Measurements from ENCODE around the gene RAB40C. TPM values are rescaled to one million over a fixed set of nuclear protein-coding genes. Genes with fewer than 3 reads are reported as not detected.
A peak's percentile ranks its signal among the peaks of the same experiment; 100 is the strongest.

Gene RAB40C
- total and polyA plus RNA-seq, 12 donors, result 9.1 to 32.0 (median 12.3) TPM

DNA sequence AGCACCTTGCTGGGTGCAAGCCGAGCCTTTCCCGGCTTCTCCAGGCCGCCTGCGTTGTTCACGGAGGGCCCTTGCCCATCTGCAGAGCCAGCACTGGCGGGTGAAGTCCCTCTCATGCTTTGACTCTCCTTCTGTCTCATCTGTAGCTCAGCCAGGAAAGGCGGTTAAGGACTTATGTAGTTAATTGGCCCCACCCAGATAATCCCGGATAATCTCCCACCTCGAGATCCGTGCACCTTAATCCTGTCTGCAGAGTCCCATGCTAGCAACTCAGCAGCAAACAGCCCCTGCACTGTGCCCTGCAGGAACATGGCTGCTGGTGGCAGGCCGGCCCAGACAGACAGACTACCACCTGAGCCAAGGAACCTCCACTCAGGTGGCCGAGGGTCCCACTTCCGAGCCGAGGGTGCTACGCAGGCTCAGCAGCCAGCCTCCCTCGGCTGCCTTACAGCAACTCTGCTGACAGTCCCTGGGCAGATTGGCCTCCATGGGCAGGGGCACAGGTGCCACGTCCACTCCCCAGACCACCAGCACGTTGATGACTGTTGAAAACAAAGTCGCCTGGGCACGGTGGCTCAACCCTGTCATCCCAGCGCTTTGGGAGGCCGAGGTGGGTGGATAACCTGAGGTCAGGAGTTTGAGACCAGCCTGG is 16.9 kb downstream of the RAB40C start:
- intact Hi-C loops (cut with DNase I), result no loop called here
- TF ChIP-seq, protein P1, sequence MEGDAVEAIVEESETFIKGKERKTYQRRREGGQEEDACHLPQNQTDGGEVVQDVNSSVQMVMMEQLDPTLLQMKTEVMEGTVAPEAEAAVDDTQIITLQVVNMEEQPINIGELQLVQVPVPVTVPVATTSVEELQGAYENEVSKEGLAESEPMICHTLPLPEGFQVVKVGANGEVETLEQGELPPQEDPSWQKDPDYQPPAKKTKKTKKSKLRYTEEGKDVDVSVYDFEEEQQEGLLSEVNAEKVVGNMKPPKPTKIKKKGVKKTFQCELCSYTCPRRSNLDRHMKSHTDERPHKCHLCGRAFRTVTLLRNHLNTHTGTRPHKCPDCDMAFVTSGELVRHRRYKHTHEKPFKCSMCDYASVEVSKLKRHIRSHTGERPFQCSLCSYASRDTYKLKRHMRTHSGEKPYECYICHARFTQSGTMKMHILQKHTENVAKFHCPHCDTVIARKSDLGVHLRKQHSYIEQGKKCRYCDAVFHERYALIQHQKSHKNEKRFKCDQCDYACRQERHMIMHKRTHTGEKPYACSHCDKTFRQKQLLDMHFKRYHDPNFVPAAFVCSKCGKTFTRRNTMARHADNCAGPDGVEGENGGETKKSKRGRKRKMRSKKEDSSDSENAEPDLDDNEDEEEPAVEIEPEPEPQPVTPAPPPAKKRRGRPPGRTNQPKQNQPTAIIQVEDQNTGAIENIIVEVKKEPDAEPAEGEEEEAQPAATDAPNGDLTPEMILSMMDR (IDR thresholded peaks at IDR 0.05), result no peak
- Histone ChIP-seq H3K4me3 (no peak overlapping the region), H3K9me3 (peaks cover 0 to 6% (median 0%) of the 10 kb centered on the region in 11 donors), H3K4me1 (peaks cover 0 to 6% (median 0%) of the 10 kb centered on the region in 9 donors), H3K36me3 (no peaks in the 10 kb centered on the region), H3K27ac (no peak overlapping the region), H3K27me3 (no peaks in the 10 kb centered on the region)
- no peak for ATAC-seq
- DNase-seq, result no peak
- WGBS, 2 donors, result 94% methylated on average over 22 of the region's 22 CpGs

DNA sequence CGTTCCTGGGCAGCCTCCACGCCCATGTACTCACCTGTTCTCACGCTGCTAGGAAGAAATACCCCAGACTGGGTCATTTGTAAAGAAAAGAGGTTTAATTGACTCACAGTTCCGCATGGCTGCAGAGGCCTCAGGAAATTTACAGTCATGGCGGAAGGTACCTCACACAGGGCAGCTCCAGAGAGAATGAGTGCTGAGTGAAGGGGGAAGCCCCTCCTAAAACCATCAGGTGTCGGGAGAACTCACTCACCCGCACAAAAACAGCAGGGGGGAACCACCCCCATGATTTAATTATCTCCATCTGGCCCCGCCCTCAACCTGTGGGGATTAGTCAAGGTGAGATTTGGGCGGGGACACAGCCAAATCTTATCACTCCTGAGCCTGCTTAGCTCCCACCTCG is 18.2 kb downstream of the RAB40C start:
- no peaks in the 10 kb centered on the region for H3K27me3 ChIP-seq
- no peak overlapping the region for H3K4me3 ChIP-seq
- no peak for ATAC-seq
- H3K4me1 ChIP-seq, result peaks cover 0 to 6% (median 0%) of the 10 kb centered on the region in 9 donors
- WGBS, 2 donors, result 86 to 89% methylated on average over 10 of the region's 10 CpGs
- DNase-seq, result no peak
- TF ChIP-seq, protein P1 (IDR thresholded peaks at IDR 0.05), result no peak
- no peaks in the 10 kb centered on the region for H3K36me3 ChIP-seq
- H3K9me3 ChIP-seq, result peaks cover 0 to 6% (median 0%) of the 10 kb centered on the region in 11 donors
- H3K27ac ChIP-seq, result no peak overlapping the region
- intact Hi-C loops (cut with DNase I), result no loop called here

DNA sequence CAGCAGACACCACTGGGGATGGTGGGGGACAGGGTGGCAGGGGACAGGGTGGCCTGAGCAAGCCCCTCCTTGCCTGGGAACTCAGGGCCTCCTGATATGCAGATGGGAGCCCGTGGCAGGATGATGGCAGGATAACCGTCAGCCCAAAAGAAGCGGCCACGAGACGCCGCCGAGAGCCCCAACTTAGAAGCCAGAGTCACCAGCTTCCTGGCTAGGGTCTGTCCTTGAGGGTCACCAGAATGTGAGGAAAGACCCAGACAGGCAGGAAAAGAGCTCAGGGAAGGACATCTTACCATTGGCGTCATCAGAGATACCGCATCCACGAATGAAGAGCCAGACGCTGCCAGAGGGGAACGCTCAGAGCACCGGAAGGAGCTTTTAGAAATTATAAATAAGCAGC is 19.4 kb downstream of the RAB40C start:
- Histone ChIP-seq H3K27ac (no peak overlapping the region), H3K27me3 (no peaks in the 10 kb centered on the region), H3K36me3 (no peaks in the 10 kb centered on the region), H3K4me1 (peaks cover 0 to 6% (median 0%) of the 10 kb centered on the region in 9 donors), H3K4me3 (no peak overlapping the region), H3K9me3 (peaks cover 0 to 6% (median 0%) of the 10 kb centered on the region in 11 donors)
- no peak for DNase-seq
- ATAC-seq, result no peak
- 87 to 90% methylated on average over 13 of the region's 13 CpGs for WGBS, 2 donors
- intact Hi-C loops (cut with DNase I), result no loop called here
- TF ChIP-seq, protein P1 (IDR thresholded peaks at IDR 0.05), result no peak

DNA sequence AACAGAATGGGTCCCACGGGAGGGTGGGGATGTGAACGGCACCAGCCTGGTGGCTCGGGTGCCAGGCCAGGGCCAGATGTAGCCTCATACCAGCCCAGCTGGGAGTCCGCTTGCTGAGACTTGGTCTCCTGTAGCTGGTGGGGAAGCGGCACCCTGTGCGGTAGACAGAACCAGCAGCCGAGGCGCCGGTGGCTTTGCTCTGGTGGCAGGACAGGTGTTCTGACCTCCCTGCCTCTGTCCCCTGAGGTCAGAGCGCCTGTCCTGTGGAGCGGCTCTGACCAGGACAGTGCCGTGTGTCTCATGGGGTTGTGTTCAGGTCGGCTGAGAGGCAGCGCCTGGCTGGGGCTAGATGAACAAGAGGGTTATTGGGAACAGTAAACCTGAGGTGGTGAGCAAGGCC is 20.1 kb downstream of the RAB40C start:
- WGBS, 2 donors, result 91 to 92% methylated on average over 14 of the region's 14 CpGs
- no peaks in the 10 kb centered on the region for H3K27me3 ChIP-seq
- no peak overlapping the region for H3K4me3 ChIP-seq
- ATAC-seq (peak in 2 of 8 donors; percentile 31 to 49), DNase-seq (no peak)
- TF ChIP-seq, protein P1 (IDR thresholded peaks at IDR 0.05), result no peak
- H3K36me3 ChIP-seq, result no peaks in the 10 kb centered on the region
- peaks cover 0 to 5% (median 0%) of the 10 kb centered on the region in 11 donors for H3K9me3 ChIP-seq
- peaks cover 0 to 6% (median 0%) of the 10 kb centered on the region in 9 donors for H3K4me1 ChIP-seq
- intact Hi-C loops (cut with DNase I), result no loop called here
- H3K27ac ChIP-seq, result no peak overlapping the region
